Stomach (tissue), 4 donors: ENCODE data around the gene GSX2.

ENCODE experiments used
- CTCF ChIP-seq, 7 experiments: fragments of 450-650 bp in 4 of 7; fragments of 200-600 bp in 3 of 7; sonication (generic) in 3 of 7; IDR thresholded peaks; one replicate each; pipeline ENCODE4 v1.5.1; 2016 to 2019; ENCODE audit warnings: antibody characterized with exemption in 7 of 7, control low read depth in 2 of 7, mild to moderate bottlenecking in 1 of 7
- EP300 ChIP-seq: sonication (generic); formaldehyde crosslinking; IDR thresholded peaks from one replicate; pipeline ENCODE4 v1.6.1; 2017; ENCODE audit warnings: antibody characterized with exemption
- POLR2A ChIP-seq, 4 donors: fragments of 450-650 bp; IDR thresholded peaks; one replicate each; pipeline ENCODE4 v1.6.1; 2016; ENCODE audit warnings: antibody characterized with exemption in 4 of 4, control low read depth in 2 of 4, mild to moderate bottlenecking in 1 of 4, moderate library complexity in 1 of 4

- TF ChIP-seq EP300 (no peak), CTCF (IDR thresholded peaks at IDR 0.05) (no peak), POLR2A (IDR thresholded peaks at IDR 0.05) (no peak)
Measured at GRCh38 chr4:54110019-54110416, 10.1 kb downstream of the GSX2 start.
